ENCODE data around the gene DSTN.

DSTN gene

DNA sequence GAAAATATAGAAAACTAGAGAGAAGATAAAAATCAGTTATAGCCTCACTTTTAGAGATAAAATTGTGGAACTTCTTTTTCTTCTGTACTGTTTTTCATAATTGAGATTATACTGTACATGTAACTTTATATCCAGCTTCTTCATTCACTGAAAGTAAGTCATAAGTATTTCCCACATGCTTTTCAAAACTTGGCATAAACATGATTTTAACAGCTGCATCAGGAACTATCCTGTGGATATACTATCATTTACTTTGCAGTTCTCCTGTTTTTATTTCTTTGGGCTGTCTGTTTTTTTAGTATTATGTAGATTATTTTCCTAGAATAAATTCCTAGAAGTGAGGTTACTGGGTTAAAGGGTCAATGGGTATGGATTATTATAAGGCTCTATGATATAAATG, 14.8 kb downstream of the DSTN start:
- no peak for DNase-seq

DNA sequence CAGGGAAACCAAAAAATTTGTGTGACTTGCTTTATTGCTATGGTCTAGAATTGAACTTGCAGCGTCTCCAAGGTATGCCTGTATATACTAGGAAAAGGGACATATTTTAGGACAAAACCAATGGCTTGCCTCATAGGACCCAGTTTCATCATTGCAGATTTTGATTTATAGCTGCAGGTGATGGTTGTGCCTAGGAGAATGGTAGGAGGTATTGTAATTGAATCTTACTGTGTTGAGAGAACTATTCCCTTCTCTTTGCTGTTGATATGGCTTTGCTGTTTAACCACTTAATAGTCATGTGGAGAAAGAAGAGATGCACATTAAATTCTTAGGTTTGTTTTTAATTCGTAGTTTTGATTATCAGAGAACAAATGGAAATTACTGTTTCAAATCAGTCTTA, 16.4 kb downstream of the DSTN start:
- DNase-seq: no peak

DNA sequence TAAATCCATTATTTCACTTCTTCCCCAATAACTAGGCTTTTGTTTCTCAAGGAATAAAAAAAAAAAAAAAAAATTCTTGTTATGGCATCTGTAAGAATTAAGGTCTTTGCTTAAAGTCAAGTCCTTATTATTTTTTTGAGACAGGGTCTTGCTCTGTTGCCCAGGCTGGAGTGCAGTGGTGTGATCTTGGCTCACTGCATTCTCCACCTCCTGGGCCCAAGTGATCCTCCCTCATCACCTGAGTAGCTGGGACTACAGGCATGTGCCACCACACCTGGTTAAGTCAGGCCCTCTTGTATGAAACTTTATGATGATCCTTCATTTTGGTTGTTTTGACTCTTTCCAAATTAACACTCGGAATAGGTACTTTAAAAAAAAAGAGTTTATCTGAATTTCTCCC, 17.3 kb downstream of the DSTN start:
- no peak for DNase-seq

DNA sequence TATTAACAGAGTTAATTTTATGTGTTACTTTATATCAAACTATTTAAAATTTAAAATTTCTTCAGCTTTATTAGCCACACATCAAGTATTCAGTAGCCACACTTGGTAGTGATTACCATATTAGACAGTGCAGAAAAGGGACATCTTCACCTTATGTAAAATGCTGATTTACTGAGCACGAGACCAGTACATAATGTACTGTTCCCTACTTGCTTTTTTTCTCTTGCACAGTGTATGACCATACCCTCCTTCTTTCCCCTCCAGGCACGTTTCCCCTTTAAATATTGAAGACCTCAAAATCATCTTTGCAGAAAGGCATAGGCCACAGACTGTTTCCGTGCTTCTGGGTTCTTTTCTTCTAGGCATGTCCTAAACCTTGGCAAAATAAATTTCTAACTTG, 17.9 kb downstream of the DSTN start:
- DNase-seq: no peak

- DNase-seq: no peak
Measured at GRCh38 chr20:17589161-17589834, 19.4 kb downstream of the DSTN start.

DNA sequence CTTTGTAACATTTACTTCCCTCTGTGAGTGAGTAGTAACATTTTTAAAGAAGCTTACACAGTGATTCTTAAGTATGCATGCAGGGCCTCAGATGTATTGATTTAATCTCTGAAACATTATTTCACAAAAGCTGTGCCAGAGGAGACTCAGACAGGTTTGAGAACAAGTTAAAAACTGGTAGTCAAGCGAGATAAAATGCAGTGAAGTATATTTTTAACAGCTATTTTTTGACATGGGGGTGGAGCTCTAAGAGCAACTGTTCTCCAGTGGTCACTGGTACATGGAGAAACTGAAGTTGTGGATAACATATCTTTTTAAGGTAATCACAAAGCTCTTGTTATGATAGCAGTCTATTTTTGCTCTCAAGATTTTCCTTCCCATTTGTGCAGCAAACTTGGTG, 20.4 kb downstream of the DSTN start:
- DNase-seq: no peak

DNA sequence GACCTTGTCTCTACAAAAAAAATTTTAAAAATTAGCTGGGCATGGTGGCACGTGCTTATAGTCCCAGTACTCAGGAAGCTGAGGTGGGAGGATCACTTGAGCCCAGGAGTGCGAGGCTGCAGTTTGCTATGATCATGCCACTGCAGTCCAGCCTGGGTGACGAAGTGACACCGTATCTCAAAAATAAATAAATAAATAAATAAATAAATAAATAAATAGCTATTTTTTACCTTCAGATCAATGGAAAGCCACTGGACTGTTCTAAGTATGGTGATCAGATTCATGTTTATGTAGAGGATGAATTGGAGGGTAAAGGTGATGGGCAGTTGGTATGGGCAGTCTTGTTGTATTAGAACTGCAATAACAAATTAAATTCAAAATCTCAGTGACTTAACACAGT, 24.0 kb downstream of the DSTN start:
- DNase-seq: no peak

GRCh38 chr20:17594443-17594842, 24.6 kb downstream of the DSTN start:
- no peak for DNase-seq

DNA sequence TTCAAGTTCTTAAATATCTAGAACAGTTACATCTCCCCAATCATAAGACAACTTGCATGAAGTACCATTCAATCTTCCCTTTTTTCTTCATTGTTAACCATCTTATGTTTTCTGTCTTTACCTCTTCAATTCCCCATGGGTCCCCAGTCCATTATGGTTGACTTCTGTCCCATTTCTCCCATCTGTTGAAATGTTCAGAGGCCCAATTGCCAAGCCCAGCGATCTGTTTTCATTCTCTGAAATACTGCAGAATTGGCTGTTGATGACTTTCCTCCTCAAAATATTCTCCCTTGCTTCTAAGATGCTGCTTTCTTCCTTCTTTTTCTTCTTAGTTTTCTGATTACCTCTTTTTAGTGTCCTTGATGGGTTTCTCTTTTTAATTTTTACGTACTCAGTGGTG, 26.0 kb downstream of the DSTN start:
- DNase-seq: no peak

GRCh38 chr20:17598013-17598550, 28.2 kb downstream of the DSTN start:
- no peak for DNase-seq

DNA sequence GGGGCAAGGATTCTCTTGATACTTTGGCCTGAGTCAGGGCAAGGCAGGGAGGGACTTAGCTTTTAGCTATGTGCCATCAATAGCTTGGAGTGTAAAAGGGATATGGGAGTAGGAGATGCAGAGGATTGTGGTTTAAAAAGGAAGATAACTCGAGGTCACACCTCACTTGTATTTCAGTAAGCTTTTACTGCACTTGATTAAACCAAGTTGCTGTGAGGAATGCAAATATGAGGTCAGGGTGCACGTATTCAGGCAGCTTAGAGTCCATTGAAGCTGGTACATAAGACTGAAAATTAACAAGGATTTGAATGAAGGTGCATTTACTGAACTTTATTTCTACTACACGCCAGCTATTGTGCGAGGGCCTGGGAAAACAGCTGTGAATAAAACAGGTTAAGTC, 32.1 kb downstream of the DSTN start:
- DNase-seq: no peak

DNA sequence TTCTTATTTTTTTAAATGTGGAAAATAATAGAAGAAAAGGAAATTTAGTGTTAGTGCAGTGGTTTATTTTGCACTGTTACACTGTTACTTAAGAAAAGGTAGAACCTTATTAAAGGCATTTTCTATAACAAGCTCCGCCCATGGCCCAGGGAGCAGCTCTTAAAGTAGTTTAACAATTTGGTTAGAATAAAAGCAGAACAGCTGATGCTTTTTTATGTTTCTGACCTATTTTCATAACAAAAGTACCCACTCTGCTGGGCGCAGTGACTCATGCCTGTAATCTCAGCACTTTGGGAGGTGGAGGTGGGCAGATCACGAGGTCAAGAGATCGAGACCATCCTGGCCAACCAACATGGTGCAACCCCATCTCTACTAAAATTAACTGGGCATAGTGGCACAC, 32.6 kb downstream of the DSTN start:
- no peak for DNase-seq

- no peak for DNase-seq
Measured at GRCh38 chr20:17605131-17605660, 35.3 kb downstream of the DSTN start.

DNA sequence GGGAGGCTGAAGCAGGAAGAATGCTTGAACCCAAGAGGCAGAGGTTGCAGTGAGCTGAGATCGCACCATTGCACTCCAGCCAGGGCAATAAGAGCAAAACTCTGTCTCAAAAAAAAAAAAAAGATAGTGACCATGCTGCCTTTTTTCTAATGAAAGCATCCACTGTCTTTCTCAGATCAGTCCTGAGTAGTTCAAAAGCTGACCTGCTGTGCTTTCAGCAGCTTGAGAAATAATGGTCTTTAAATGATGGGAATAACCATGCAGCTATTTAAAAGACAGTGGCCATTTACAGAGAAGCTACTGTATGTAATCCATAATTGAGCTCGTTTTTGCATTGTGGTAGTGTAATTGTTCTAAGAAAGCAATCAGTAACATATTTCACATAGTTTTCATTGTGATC, 36.1 kb downstream of the DSTN start:
- DNase-seq: no peak

DNA sequence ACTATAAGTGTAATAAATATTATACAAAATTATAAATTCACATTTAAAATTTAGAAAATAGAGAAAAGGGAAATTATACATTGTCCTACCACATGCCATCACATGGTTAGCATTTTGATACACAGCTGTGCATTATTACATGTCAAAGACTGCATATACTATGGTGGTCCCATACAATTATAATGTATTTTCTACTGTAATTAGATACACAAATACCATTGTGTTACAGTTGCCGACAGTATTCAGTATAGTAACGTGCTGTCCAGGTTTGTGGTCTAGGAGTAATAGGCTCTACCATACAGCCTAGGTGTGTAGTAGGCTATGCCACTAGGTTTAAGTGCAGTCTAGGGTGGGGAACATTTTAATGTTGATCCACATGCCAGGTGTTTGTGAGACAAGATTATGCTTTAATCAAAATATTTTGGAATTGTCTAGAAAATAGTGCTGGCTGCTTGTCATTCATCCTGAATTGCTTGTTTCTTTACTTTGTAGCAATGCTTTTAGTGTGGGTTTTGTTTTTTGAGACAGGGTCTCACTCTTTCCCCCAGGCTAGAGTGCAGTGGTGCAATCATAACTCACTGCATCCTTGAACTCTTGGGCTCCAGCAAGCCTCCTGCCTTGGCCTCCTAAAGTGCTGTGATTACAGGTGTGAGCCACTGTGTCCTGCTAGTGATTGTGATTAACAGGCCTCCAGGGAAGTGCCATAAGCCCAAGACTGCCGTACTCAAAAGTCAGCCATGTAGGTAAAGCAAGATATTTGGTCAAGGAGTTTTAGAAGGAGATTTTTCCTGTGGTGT, 39.0 kb downstream of the DSTN start:
- DNase-seq: no peak

DNA sequence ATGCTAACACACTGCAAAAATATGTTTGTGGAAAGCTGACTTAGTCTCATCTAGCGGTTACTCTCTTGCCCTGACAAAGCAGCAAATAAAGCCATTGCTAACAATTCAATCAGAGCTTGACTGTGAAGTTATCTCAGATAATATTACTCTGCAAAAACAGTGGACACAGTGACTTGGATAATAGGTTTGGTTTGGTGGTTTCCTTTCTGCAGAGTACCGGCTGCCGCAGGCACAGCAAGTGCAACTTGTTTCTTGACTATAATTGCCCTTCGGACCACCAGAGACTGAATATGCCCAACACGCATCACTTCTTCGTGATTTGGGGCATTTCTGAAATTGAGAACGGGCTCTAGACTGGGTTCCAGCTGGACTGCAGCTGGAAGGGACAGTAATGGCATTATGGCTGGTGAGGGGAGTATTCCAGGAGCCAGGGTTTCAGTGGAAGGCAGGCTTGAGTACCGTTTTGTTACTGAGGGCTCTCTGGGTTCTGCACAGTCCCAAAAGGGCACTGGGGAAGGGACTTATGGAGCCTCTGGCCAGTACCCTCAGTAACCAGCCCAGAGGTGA, 40.0 kb downstream of the DSTN start:
- no peak for DNase-seq

GRCh38 chr20:17610566-17611289, 40.9 kb downstream of the DSTN start:
- peak; percentile 63 for DNase-seq

GRCh38 chr20:17611290-17611539, 41.3 kb downstream of the DSTN start:
- peak; percentile 30 for DNase-seq

GRCh38 chr20:17611540-17612286, 41.8 kb downstream of the DSTN start:
- no peak for DNase-seq

DNA sequence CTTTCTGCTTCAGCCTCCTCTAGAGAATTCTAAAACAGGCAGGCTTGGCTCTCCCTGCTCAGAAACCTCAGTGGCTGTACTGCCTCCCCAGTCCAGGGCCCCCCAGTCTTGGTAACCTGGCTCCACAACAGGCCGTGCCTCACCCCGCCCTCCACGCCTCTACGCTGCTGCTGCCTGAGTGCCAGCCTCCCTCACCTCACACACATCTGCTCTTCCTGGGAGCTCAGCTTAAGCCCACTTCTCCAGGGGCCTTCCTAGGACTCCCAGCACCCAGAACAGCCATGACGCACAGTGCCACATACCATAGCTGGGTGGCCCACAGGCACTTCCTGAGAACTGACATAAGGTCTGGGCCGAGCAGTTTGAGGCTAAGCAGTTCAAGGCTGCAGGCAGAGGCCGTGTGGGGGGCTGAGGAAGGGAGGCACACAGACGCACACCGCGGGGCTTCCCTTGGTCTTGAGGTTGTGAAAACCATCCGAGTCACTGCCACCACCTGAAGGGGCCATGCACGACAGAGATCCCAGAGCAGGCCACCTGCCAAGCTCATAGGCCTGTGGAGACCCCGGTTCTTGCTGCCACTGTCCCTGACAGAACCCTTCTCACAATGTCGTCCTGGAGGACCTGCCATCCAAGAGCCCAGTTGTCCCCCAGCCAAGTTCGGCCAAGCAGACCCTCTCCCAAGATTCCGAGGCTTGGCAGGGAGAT, 42.6 kb downstream of the DSTN start:
- peak; percentile 13 for DNase-seq

DNA sequence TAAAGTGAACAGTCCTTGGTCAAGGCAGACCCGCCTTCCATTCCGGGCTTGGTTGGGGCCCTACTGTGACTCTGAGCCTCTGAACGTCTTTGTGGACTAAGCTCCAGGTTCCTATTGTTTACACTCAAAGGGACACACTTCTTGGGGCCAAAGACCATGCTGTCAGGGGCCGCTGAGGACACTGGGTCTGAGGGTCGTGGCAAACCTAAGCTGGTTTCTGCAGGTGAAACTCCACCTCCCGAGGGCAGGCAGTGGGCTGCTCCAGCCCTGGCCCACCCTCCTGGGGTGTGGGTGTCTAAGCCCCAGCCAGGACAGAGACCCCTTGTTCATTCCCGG, 43.1 kb downstream of the DSTN start:
- DNase-seq: no peak
